B cell (primary cell): ENCODE results near the gene PIK3IP1. TPM values are rescaled to one million over a fixed set of nuclear protein-coding genes. Genes with fewer than 3 reads are reported as not detected.

Experiments used
- ATAC-seq: fragments of 200-7000 bp; cut with Tn5 transposase; one replicate; pipeline ENCODE4 v1.10.0; 2021; ENCODE audit warnings: low read depth, mild to moderate bottlenecking, moderate number of reproducible peaks, moderate library complexity
- CTCF ChIA-PET: fragments of 350-600 bp; sonication (Branson Sonifier 250); formaldehyde crosslinking; loops from one replicate; lab custom pipeline; 2021; ENCODE audit warnings: antibody characterized with exemption, inconsistent platforms; lab: Charles Lee
- POLR2A ChIA-PET: fragments of 350-600 bp; sonication (Branson Sonifier 250); formaldehyde crosslinking; loops from one replicate; lab custom pipeline; 2021; ENCODE audit warnings: antibody characterized with exemption; lab: Charles Lee
- DNase-seq: peaks from one replicate; pipeline ENCODE4 v3.0.0; 2013
- H2AFZ ChIP-seq: 2 replicates; pipeline ENCODE4 v1.6.1; 2012; ENCODE audit warnings: mild to moderate bottlenecking, low read depth, low read length; ENCODE audit not compliant: insufficient read depth, poor library complexity, severe bottlenecking
- H3K27ac ChIP-seq, 2 donors: 1 replicate in 1 of 2; 2 replicates in 1 of 2; pipeline ENCODE4 v1.5.1; 2012 to 2013; ENCODE audit warnings: low read length in 2 of 2, mild to moderate bottlenecking in 2 of 2, moderate library complexity in 1 of 2
- H3K27me3 ChIP-seq, 4 experiments: fragments of 200-600 bp in 1 of 4; sonication (generic) in 1 of 4; replicated peaks in 1 of 4; 1 replicate in 2 of 4; 2 replicates in 2 of 4; pipeline versions ENCODE4 v1.6.1 to v1.7.0; 2013 to 2016; ENCODE audit warnings: low read length in 3 of 4, mild to moderate bottlenecking in 2 of 4, mixed read lengths in 1 of 4, moderate library complexity in 1 of 4; ENCODE audit not compliant: insufficient read depth in 4 of 4, control insufficient read depth in 3 of 4; ENCODE audit errors: control extremely low read depth in 1 of 4
- H3K36me3 ChIP-seq, 2 experiments: replicated peaks in 1 of 2; 1 replicate in 1 of 2; 2 replicates in 1 of 2; pipeline versions ENCODE4 v1.6.1 to v1.7.1; 2013; ENCODE audit warnings: low read length in 1 of 2; ENCODE audit not compliant: insufficient read depth in 2 of 2, control insufficient read depth in 1 of 2; ENCODE audit errors: control extremely low read depth in 1 of 2, extremely low read depth in 1 of 2
- H3K4me1 ChIP-seq, 2 donors: fragments of 200-600 bp in 1 of 2; sonication (generic) in 1 of 2; 1 replicate in 1 of 2; 2 replicates in 1 of 2; pipeline versions ENCODE4 v1.5.1 to v1.6.1; 2013 to 2017; ENCODE audit warnings: low read length in 2 of 2; ENCODE audit not compliant: control insufficient read depth in 2 of 2, insufficient read depth in 2 of 2
- H3K4me2 ChIP-seq: replicated peaks from 2 replicates; pipeline ENCODE3; 2012; ENCODE audit warnings: mild to moderate bottlenecking, low read depth, low read length; ENCODE audit not compliant: poor library complexity, severe bottlenecking
- H3K4me3 ChIP-seq, 5 experiments: fragments of 200-600 bp in 1 of 5; sonication (generic) in 1 of 5; 1 replicate in 3 of 5; 2 replicates in 2 of 5; pipeline versions ENCODE4 v1.5.1 to v1.7.0; 2011 to 2016; ENCODE audit warnings: low read length in 4 of 5, mild to moderate bottlenecking in 4 of 5, low read depth in 2 of 5, control low read depth in 1 of 5, moderate library complexity in 1 of 5; ENCODE audit not compliant: insufficient read depth in 1 of 5; ENCODE audit errors: control extremely low read depth in 1 of 5, extremely low read depth in 1 of 5
- H3K79me2 ChIP-seq: fragments of 200-600 bp; sonication (generic); one replicate; pipeline ENCODE4 v1.6.0; 2016; ENCODE audit warnings: low read length; ENCODE audit not compliant: control insufficient read depth, insufficient read depth
- H3K9ac ChIP-seq: fragments of 200-600 bp; sonication (generic); 2 replicates; pipeline ENCODE4 v1.6.1; 2017; ENCODE audit warnings: mild to moderate bottlenecking, low read length, moderate library complexity
- H3K9me3 ChIP-seq, 3 donors: one replicate each; pipeline versions ENCODE4 v1.6.1 to v1.7.1; 2013; ENCODE audit warnings: low read length in 2 of 3; ENCODE audit not compliant: control insufficient read depth in 2 of 3, insufficient read depth in 1 of 3; ENCODE audit errors: control extremely low read depth in 1 of 3
- H4K20me1 ChIP-seq: 2 replicates; pipeline ENCODE4 v1.6.0; 2012; ENCODE audit warnings: mild to moderate bottlenecking, low read length; ENCODE audit not compliant: insufficient read depth, control insufficient read depth, poor library complexity, severe bottlenecking
- H3K27ac Mint-ChIP-seq: one replicate; pipeline ENCODE4 v1.8.0; 2021; ENCODE audit warnings: mixed read lengths
- H3K27me3 Mint-ChIP-seq: one replicate; pipeline ENCODE4 v1.8.0; 2021; ENCODE audit warnings: mixed read lengths
- H3K4me1 Mint-ChIP-seq: one replicate; pipeline ENCODE4 v1.8.0; 2021; ENCODE audit warnings: mixed read lengths
- H3K4me3 Mint-ChIP-seq: one replicate; pipeline ENCODE4 v1.8.0; 2021; ENCODE audit warnings: mixed read lengths
- H3K9me3 Mint-ChIP-seq: one replicate; pipeline ENCODE4 v1.8.0; 2022; ENCODE audit warnings: mixed read lengths; ENCODE audit not compliant: insufficient read depth
- EZH2 ChIP-seq: IDR thresholded peaks from 2 replicates; pipeline ENCODE4 v1.6.1; 2012; ENCODE audit warnings: borderline replicate concordance, low read depth, mild to moderate bottlenecking, moderate library complexity, low read length; ENCODE audit not compliant: insufficient read depth, poor library complexity, severe bottlenecking
- WGBS: methylation state at CpG from one replicate; pipeline ENCODE4 v1.1.5; 2013; ENCODE audit warnings: missing lambda C conversion rate; ENCODE audit not compliant: insufficient coverage; 5-methylcytosine and 5-hydroxymethylcytosine counted together
- intact Hi-C: fragments of 100-400 bp; cut with micrococcal nuclease; formaldehyde crosslinking; loops from one replicate; pipeline ENCODE4 v1.10.0; 2022
- polyA plus RNA-seq: library from polyadenylated mRNA; depleted of rRNA; stranded (reverse); fragments of >200 nt; gene quantifications from 2 replicates; pipeline ENCODE4 v1.2.3, GENCODE V29; 2012
- total RNA-seq, 2 donors: library from RNA; stranded (reverse); fragments of 120-200 nt in 1 of 2; gene quantifications; 1 replicate in 1 of 2; 2 replicates in 1 of 2; pipeline versions ENCODE4 v1.2.3 to v1.2.4, GENCODE V29; 2013 to 2022
- TF ChIP-seq, protein P1 (sequence below): fragments of 200-600 bp; IDR thresholded peaks from one replicate; pipeline ENCODE4 v1.8.0; 2022; ENCODE audit warnings: antibody characterized with exemption, mild to moderate bottlenecking

The PIK3IP1 gene
- total and polyA plus RNA-seq, 2 donors (not counting 1 experiment from before 2014, with no cell fraction given): 89.8 to 92.9 TPM

GRCh38 chr22:31337178-31337577 lies 44.9 kb upstream of the PIK3IP1 start:
- H3K4me1 ChIP-seq: peaks cover 1 to 20% of the 10 kb centered on the region in 2 donors
- no peak for TF ChIP-seq EZH2
- TF ChIP-seq, protein P1, sequence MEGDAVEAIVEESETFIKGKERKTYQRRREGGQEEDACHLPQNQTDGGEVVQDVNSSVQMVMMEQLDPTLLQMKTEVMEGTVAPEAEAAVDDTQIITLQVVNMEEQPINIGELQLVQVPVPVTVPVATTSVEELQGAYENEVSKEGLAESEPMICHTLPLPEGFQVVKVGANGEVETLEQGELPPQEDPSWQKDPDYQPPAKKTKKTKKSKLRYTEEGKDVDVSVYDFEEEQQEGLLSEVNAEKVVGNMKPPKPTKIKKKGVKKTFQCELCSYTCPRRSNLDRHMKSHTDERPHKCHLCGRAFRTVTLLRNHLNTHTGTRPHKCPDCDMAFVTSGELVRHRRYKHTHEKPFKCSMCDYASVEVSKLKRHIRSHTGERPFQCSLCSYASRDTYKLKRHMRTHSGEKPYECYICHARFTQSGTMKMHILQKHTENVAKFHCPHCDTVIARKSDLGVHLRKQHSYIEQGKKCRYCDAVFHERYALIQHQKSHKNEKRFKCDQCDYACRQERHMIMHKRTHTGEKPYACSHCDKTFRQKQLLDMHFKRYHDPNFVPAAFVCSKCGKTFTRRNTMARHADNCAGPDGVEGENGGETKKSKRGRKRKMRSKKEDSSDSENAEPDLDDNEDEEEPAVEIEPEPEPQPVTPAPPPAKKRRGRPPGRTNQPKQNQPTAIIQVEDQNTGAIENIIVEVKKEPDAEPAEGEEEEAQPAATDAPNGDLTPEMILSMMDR: no peak
- no peak overlapping the region for H3K9ac ChIP-seq
- no peaks in the 10 kb centered on the region for H3K27me3 ChIP-seq
- POLR2A ChIA-PET: no interaction called here
- peaks cover 72% of the 10 kb centered on the region for H3K79me2 ChIP-seq
- H3K27ac ChIP-seq: peak overlapping the region in 1 of 2 donors; percentile 19
- H3K27ac Mint-ChIP-seq: peak overlapping the region; percentile 32
- H3K9me3 Mint-ChIP-seq: no peaks in the 10 kb centered on the region
- H3K4me3 Mint-ChIP-seq: no peak overlapping the region
- DNase-seq (no peak), ATAC-seq (no peak)
- H3K4me3 ChIP-seq: no peak overlapping the region
- H3K36me3 ChIP-seq: peaks cover 4 to 84% of the 10 kb centered on the region in 2 experiments
- H3K9me3 ChIP-seq: no peaks in the 10 kb centered on the region
- intact Hi-C loops: no loop called here
- no peak overlapping the region for H3K4me2 ChIP-seq
- no peak overlapping the region for H2AFZ ChIP-seq
- peaks cover 98% of the 10 kb centered on the region for H4K20me1 ChIP-seq
- peaks cover 40% of the 10 kb centered on the region for H3K4me1 Mint-ChIP-seq
- WGBS: 89% methylated on average over 4 of the region's 5 CpGs
- no peaks in the 10 kb centered on the region for H3K27me3 Mint-ChIP-seq
- CTCF ChIA-PET: interaction anchor here (2.1 kb wide), 1 partner anchor 24 kb away, joined by 9 read pairs; no protein-coding TSS in a partner anchor

GRCh38 chr22:31334329-31334728 lies 42.0 kb upstream of the PIK3IP1 start:
- Mint-ChIP-seq H3K4me3 (no peak overlapping the region), H3K27ac (no peak overlapping the region), H3K27me3 (no peaks in the 10 kb centered on the region), H3K9me3 (no peaks in the 10 kb centered on the region), H3K4me1 (peaks cover 16% of the 10 kb centered on the region)
- Histone ChIP-seq H3K9ac (no peak overlapping the region), H3K4me3 (no peak overlapping the region), H2AFZ (no peak overlapping the region), H3K4me1 (no peaks in the 10 kb centered on the region), H3K9me3 (no peaks in the 10 kb centered on the region), H4K20me1 (peaks cover 95% of the 10 kb centered on the region), H3K36me3 (peaks cover 4 to 82% of the 10 kb centered on the region in 2 experiments), H3K79me2 (peaks cover 47% of the 10 kb centered on the region), H3K27ac (no peak overlapping the region), H3K4me2 (no peak overlapping the region), H3K27me3 (no peaks in the 10 kb centered on the region)
- TF ChIP-seq, protein P1: no peak
- TF ChIP-seq EZH2: no peak
- ChIA-PET POLR2A (interaction anchor here (1.0 kb wide), 1 partner anchor 48 kb away, joined by 4 read pairs; no protein-coding TSS in a partner anchor), CTCF (interaction anchor here (1.4 kb wide), 1 partner anchor 21 kb away, joined by 5 read pairs; no protein-coding TSS in a partner anchor)
- ATAC-seq (no peak), DNase-seq (no peak)
- intact Hi-C loops: no loop called here
- WGBS: 98% methylated on average over 4 of the region's 5 CpGs
